HepG2 (cell line): ENCODE measurements around the gene VANGL2. TPM values are rescaled to one million over a fixed set of nuclear protein-coding genes. Genes with fewer than 3 reads are reported as not detected.

Source experiments
- ATAC-seq: fragments of 200-7000 bp; cut with Tn5 transposase; 3 replicates; pipeline ENCODE4 v1.9.1; 2020; ENCODE audit warnings: mild to moderate bottlenecking, moderate library complexity
- BruUV-seq: library from RNA; stranded (reverse); fragments of 400-500 nt; replicated peaks from 2 replicates; lab custom pipeline; 2021; lab: Mats Ljungman, UMichigan
- CTCF ChIA-PET: fragments of 300-600 bp; formaldehyde crosslinking; extraction: SDS; loops from one replicate; lab custom pipeline; 2021; ENCODE audit warnings: low total read pairs, inconsistent platforms, low intra/inter-chr PET ratio; lab: Yijun Ruan, JAX
- POLR2A ChIA-PET: fragments of 350-600 bp; sonication (Branson Sonifier 250); formaldehyde crosslinking; loops from one replicate; lab custom pipeline; 2020; ENCODE audit warnings: antibody characterized with exemption, inconsistent platforms; lab: Yijun Ruan, JAX
- DNase-seq: peaks from one replicate; pipeline ENCODE4 v3.0.0-alpha.2; 2015; ENCODE audit warnings: low spot score
- FAIRE-seq: peaks from 3 replicates; lab custom pipeline; 2011; peaks lifted over from hg19 to GRCh38; lab: Jason Lieb, UNC
- H2AFZ ChIP-seq: one replicate; pipeline ENCODE4 v1.6.1; 2011; ENCODE audit warnings: low read length, inconsistent platforms
- H3K27ac ChIP-seq: fragments of 300-600 bp; 3 replicates; pipeline ENCODE4 v1.8.0; 2011; ENCODE audit warnings: mixed run types, mild to moderate bottlenecking, mixed read lengths, low read length, inconsistent platforms; ENCODE audit not compliant: insufficient read depth; ENCODE audit errors: extremely low read length
- H3K27me3 ChIP-seq, 2 experiments: fragments of 200-600 bp in 1 of 2; 2 replicates in 1 of 2; 3 replicates in 1 of 2; pipeline versions ENCODE4 v1.6.0 to v1.8.0; 2011; ENCODE audit warnings: low read length in 2 of 2, mild to moderate bottlenecking in 2 of 2, moderate library complexity in 2 of 2, inconsistent platforms in 1 of 2; ENCODE audit not compliant: insufficient read depth in 2 of 2, control insufficient read depth in 1 of 2
- H3K36me3 ChIP-seq, 2 experiments: fragments of 200-600 bp in 1 of 2; replicated peaks in 1 of 2; 2 replicates in 1 of 2; 3 replicates in 1 of 2; pipeline versions ENCODE4 v1.5.1 to v1.8.0; 2011; ENCODE audit warnings: low read length in 2 of 2, inconsistent platforms in 1 of 2; ENCODE audit not compliant: insufficient read depth in 2 of 2, control insufficient read depth in 1 of 2
- H3K4me1 ChIP-seq: 2 replicates; pipeline ENCODE4 v1.5.1; 2012; ENCODE audit warnings: low read length, inconsistent platforms; ENCODE audit not compliant: insufficient read depth
- H3K4me2 ChIP-seq: 2 replicates; pipeline ENCODE4 v1.6.0; 2011; ENCODE audit warnings: low read depth, low read length, inconsistent platforms
- H3K4me3 ChIP-seq, 3 experiments: fragments of 200-600 bp in 1 of 3; sonication (generic), shearing (Covaris generic) in 1 of 3; replicated peaks in 1 of 3; 2 replicates each; pipeline ENCODE4 v1.5.1; 2011 to 2016; ENCODE audit warnings: low read length in 3 of 3, inconsistent platforms in 2 of 3, low read depth in 2 of 3, mild to moderate bottlenecking in 2 of 3, control low read depth in 1 of 3, mixed read lengths in 1 of 3; ENCODE audit not compliant: insufficient read depth in 1 of 3
- H3K79me2 ChIP-seq: one replicate; pipeline ENCODE4 v1.6.1; 2011; ENCODE audit warnings: low read length, inconsistent platforms; ENCODE audit not compliant: insufficient read depth
- H3K9ac ChIP-seq: 2 replicates; pipeline ENCODE4 v1.6.0; 2011; ENCODE audit warnings: mild to moderate bottlenecking, low read depth, low read length, inconsistent platforms; ENCODE audit not compliant: insufficient read depth
- H3K9me3 ChIP-seq: 2 replicates; pipeline ENCODE4 v1.5.1; 2012; ENCODE audit warnings: mild to moderate bottlenecking, low read length
- H4K20me1 ChIP-seq: 2 replicates; pipeline ENCODE4 v1.6.0; 2011; ENCODE audit warnings: inconsistent platforms, mild to moderate bottlenecking, low read length, moderate library complexity; ENCODE audit not compliant: insufficient read depth
- ASH2L ChIP-seq: fragments of 300-600, 200-600 bp; sonication (generic); IDR thresholded peaks from 2 replicates; pipeline ENCODE4 v1.7.0; 2017; ENCODE audit warnings: low read depth, mild to moderate bottlenecking, moderate library complexity, mixed read lengths, low read length; ENCODE audit not compliant: insufficient read length
- BRCA1 ChIP-seq: sonication (generic); formaldehyde crosslinking; IDR thresholded peaks from 2 replicates; pipeline ENCODE4 v1.4.0; 2020; ENCODE audit warnings: missing genetic modification reagents
- GATA4 ChIP-seq: sonication (generic); IDR thresholded peaks from 2 replicates; pipeline ENCODE4 v1.6.1; 2016; ENCODE audit warnings: antibody characterized with exemption, low read depth, borderline replicate concordance
- GLI4 ChIP-seq: sonication (generic); formaldehyde crosslinking; IDR thresholded peaks from 2 replicates; pipeline ENCODE4 v1.5.1; 2020; ENCODE audit warnings: missing genetic modification reagents, mild to moderate bottlenecking, moderate library complexity, borderline replicate concordance
- KMT2A ChIP-seq: sonication (generic); formaldehyde crosslinking; IDR thresholded peaks from 2 replicates; pipeline ENCODE4 v1.4.0; 2020; ENCODE audit warnings: missing genetic modification reagents
- KMT2B ChIP-seq: IDR thresholded peaks from 2 replicates; pipeline ENCODE4 v1.6.1; 2016; ENCODE audit warnings: missing genetic modification reagents, missing compliant biosample characterization
- RFX1 ChIP-seq: fragments of 450-650 bp; IDR thresholded peaks from 2 replicates; pipeline ENCODE4 v1.6.1; 2017
- ZMYM3 ChIP-seq: sonication (generic); formaldehyde crosslinking; IDR thresholded peaks from 2 replicates; pipeline ENCODE4 v1.5.1; 2020; ENCODE audit warnings: mild to moderate bottlenecking, missing genetic modification reagents
- ZNF263 ChIP-seq: sonication (generic); formaldehyde crosslinking; IDR thresholded peaks from 2 replicates; pipeline ENCODE4 v1.4.0; 2020; ENCODE audit warnings: missing genetic modification reagents
- ZNF557 ChIP-seq: sonication (generic); formaldehyde crosslinking; IDR thresholded peaks from 2 replicates; pipeline ENCODE4 v1.4.0; 2020; ENCODE audit warnings: missing genetic modification reagents
- ZNF577 ChIP-seq: sonication (generic); formaldehyde crosslinking; IDR thresholded peaks from 2 replicates; pipeline ENCODE4 v1.4.0; 2020; ENCODE audit warnings: mild to moderate bottlenecking, low read depth, missing genetic modification reagents, borderline replicate concordance
- ZNF766 ChIP-seq: sonication (generic); formaldehyde crosslinking; IDR thresholded peaks from 2 replicates; pipeline ENCODE4 v1.5.0; 2020; ENCODE audit warnings: missing genetic modification reagents, borderline replicate concordance
- ZNF772 ChIP-seq: sonication (generic); formaldehyde crosslinking; IDR thresholded peaks from 2 replicates; pipeline ENCODE4 v1.5.0; 2020; ENCODE audit warnings: mild to moderate bottlenecking, missing genetic modification reagents
- ZNF777 ChIP-seq: sonication (generic); formaldehyde crosslinking; IDR thresholded peaks from 2 replicates; pipeline ENCODE4 v1.4.0; 2020; ENCODE audit warnings: missing genetic modification reagents
- ZSCAN29 ChIP-seq: sonication (generic); formaldehyde crosslinking; conservative IDR thresholded peaks from 2 replicates; pipeline ENCODE4 v1.4.0; 2020; ENCODE audit warnings: mild to moderate bottlenecking, missing genetic modification reagents
- WGBS: methylation state at CpG from one replicate; pipeline ENCODE4 v1.1.6; 2017; ENCODE audit warnings: low lambda C conversion rate; 5-methylcytosine and 5-hydroxymethylcytosine counted together
- in situ Hi-C: cut with HindIII; loops from 2 replicates; pipeline ENCODE4 v1.10.0; 2017; ENCODE audit warnings: low pct_unique_long_range_greater_than_20kb; ENCODE audit not compliant: extremely low pct_ligation_motif_present
- intact Hi-C: fragments of 100-400 bp; cut with micrococcal nuclease; formaldehyde crosslinking; loops from one replicate; pipeline ENCODE4 v1.10.0; 2022; ENCODE audit not compliant: unreplicated experiment
- polyA plus RNA-seq, 8 experiments: library from polyadenylated mRNA; depleted of rRNA in 3 of 8; stranded (reverse) in 7 of 8; unstranded in 1 of 8; fragments of >200 nt; fragmentation: Illumina TruSeq in 4 of 8; extraction: Trizol in 4 of 8; gene quantifications; 2 replicates each; pipeline versions ENCODE4 v1.2.1 to v1.2.3, GENCODE V29; 2011 to 2016; ENCODE audit warnings: low read depth in 4 of 8, missing spikeins in 1 of 8, mixed read lengths in 1 of 8; ENCODE audit not compliant: insufficient read depth in 1 of 8
- total RNA-seq, 5 experiments: library from RNA; depleted of rRNA; stranded (reverse); fragments of >200 nt; fragmentation: Illumina TruSeq; extraction: Trizol; gene quantifications; 2 replicates each; pipeline ENCODE4 v1.2.3, GENCODE V29; 2016; ENCODE audit warnings: low read depth in 1 of 5
- TF ChIP-seq, protein P1 (sequence below): sonication (generic); formaldehyde crosslinking; IDR thresholded peaks from 2 replicates; pipeline ENCODE4 v1.5.1; 2020; ENCODE audit warnings: missing genetic modification reagents, mild to moderate bottlenecking, borderline replicate concordance
- TF ChIP-seq, protein P2 (sequence below): IDR thresholded peaks from 2 replicates; pipeline ENCODE4 v1.6.1; 2012; ENCODE audit warnings: inconsistent platforms
- TF ChIP-seq, protein P3 (sequence below): sonication (generic); formaldehyde crosslinking; IDR thresholded peaks from 2 replicates; pipeline ENCODE4 v1.5.1; 2020; ENCODE audit warnings: missing genetic modification reagents, mild to moderate bottlenecking, borderline replicate concordance

The VANGL2 gene
- total and polyA plus RNA-seq, 2 of the 13 experiments (the other 11 are each of a cell fraction or from before 2014, with no cell fraction given) = 0.09 TPM; not detected in 1

DNA sequence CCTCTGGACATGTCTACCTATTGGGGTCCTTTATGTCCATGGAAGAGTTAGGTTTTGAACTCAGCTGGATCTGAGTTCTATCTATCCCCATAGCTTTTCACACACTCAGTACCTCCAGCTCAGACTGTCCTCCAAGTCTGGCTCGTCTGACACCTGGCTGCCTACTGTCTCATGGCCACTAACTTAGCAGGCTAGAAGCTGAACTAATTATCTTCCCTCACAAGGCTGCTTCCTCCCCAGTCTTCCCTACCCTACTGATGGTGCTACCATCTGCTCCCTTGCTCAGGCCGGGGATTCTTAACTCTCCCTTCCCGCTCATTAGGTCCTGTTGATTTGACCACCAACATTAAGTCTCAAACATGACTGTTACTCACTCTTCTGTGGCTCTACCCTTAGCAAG, 13.4 kb downstream of the VANGL2 start:
- no peak overlapping the region for H3K4me2 ChIP-seq
- CTCF ChIA-PET = no interaction called here
- DNase-seq (no peak), FAIRE-seq (no peak)
- H3K4me1 ChIP-seq = no peaks in the 10 kb centered on the region
- no peaks in the 10 kb centered on the region for H3K9me3 ChIP-seq
- no peak overlapping the region for H3K27ac ChIP-seq
- 14% methylated on average over 3 of the region's 3 CpGs for WGBS
- no peak for TF ChIP-seq ZNF772 (CRISPR knock-in tag)
- TF ChIP-seq ZMYM3 (CRISPR knock-in tag) = no peak
- TF ChIP-seq, all 625 proteins: peak for 0
- BruUV-seq = no TSS peak
- no peaks in the 10 kb centered on the region for H4K20me1 ChIP-seq
- intact Hi-C loops = no loop called here
- H3K9ac ChIP-seq = no peak overlapping the region
- POLR2A ChIA-PET = no interaction called here
- no peaks in the 10 kb centered on the region for H3K79me2 ChIP-seq
- H3K36me3 ChIP-seq = no peaks in the 10 kb centered on the region
- no peak for ATAC-seq
- H3K27me3 ChIP-seq = peaks cover 5 to 39% of the 10 kb centered on the region in 2 experiments
- H2AFZ ChIP-seq = no peak overlapping the region
- H3K4me3 ChIP-seq = no peak overlapping the region
- in situ Hi-C loops = no loop called here

DNA sequence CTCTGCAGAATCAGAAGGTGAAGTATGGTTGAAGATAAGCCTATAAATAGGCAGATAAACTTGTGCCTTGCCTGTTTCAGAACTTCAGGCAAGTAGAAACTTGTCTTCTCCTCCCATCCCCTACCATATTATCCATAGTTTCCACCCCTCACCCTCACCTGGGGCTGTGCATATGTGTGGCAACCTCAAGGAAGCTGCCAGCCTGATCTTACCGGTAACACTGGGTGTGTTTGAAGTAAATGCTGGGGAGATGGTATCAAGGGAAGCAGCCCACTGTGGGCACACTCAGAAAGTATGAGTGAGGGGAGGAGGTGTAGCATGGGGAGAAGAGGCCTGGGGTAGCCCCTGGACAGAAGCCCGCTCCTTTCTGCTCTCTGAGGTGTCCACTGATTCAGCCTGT, 14.5 kb downstream of the VANGL2 start:
- CTCF ChIA-PET = no interaction called here
- DNase-seq = no peak
- TF ChIP-seq KMT2B (CRISPR knock-in tag) (no peak), ZSCAN29 (CRISPR knock-in tag) (no peak), GATA4 (no peak), KMT2A (no peak), ZNF263 (CRISPR knock-in tag) (no peak), ZNF557 (CRISPR knock-in tag) (no peak), RFX1 (no peak), ZNF766 (CRISPR knock-in tag) (no peak), BRCA1 (CRISPR knock-in tag) (no peak), ASH2L (no peak), ZNF577 (CRISPR knock-in tag) (no peak), GLI4 (CRISPR knock-in tag) (no peak), ZNF777 (CRISPR knock-in tag) (no peak)
- TF ChIP-seq, protein P1, sequence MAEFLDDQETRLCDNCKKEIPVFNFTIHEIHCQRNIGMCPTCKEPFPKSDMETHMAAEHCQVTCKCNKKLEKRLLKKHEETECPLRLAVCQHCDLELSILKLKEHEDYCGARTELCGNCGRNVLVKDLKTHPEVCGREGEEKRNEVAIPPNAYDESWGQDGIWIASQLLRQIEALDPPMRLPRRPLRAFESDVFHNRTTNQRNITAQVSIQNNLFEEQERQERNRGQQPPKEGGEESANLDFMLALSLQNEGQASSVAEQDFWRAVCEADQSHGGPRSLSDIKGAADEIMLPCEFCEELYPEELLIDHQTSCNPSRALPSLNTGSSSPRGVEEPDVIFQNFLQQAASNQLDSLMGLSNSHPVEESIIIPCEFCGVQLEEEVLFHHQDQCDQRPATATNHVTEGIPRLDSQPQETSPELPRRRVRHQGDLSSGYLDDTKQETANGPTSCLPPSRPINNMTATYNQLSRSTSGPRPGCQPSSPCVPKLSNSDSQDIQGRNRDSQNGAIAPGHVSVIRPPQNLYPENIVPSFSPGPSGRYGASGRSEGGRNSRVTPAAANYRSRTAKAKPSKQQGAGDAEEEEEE (CRISPR knock-in tag) = no peak
- TF ChIP-seq, protein P2, sequence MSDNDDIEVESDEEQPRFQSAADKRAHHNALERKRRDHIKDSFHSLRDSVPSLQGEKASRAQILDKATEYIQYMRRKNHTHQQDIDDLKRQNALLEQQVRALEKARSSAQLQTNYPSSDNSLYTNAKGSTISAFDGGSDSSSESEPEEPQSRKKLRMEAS = no peak
- TF ChIP-seq, protein P3, sequence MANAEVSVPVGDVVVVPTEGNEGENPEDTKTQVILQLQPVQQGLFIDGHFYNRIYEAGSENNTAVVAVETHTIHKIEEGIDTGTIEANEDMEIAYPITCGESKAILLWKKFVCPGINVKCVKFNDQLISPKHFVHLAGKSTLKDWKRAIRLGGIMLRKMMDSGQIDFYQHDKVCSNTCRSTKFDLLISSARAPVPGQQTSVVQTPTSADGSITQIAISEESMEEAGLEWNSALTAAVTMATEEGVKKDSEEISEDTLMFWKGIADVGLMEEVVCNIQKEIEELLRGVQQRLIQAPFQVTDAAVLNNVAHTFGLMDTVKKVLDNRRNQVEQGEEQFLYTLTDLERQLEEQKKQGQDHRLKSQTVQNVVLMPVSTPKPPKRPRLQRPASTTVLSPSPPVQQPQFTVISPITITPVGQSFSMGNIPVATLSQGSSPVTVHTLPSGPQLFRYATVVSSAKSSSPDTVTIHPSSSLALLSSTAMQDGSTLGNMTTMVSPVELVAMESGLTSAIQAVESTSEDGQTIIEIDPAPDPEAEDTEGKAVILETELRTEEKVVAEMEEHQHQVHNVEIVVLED (CRISPR knock-in tag) = no peak
- TF ChIP-seq, all 625 proteins: peak for 0
- Histone ChIP-seq H4K20me1 (no peaks in the 10 kb centered on the region), H3K9me3 (no peaks in the 10 kb centered on the region), H3K9ac (no peak overlapping the region), H2AFZ (no peak overlapping the region), H3K79me2 (no peaks in the 10 kb centered on the region), H3K4me1 (no peaks in the 10 kb centered on the region), H3K4me3 (no peak overlapping the region), H3K27me3 (peaks cover 3 to 28% of the 10 kb centered on the region in 2 experiments; a peak in 4 of 5 replicates), H3K27ac (no peak overlapping the region), H3K36me3 (no peaks in the 10 kb centered on the region), H3K4me2 (no peak overlapping the region)
- 23% methylated on average over 2 of the region's 2 CpGs for WGBS
- intact Hi-C loops (no loop called here), in situ Hi-C loops (no loop called here)
- BruUV-seq = no TSS peak
- POLR2A ChIA-PET = no interaction called here
- ATAC-seq (no peak), FAIRE-seq (no peak)
